HG02678 (cell line): ENCODE results near the gene TRMT61A.

Source experiments
- ATAC-seq: cut with Tn5 transposase; IDR thresholded peaks from one replicate; pipeline ENCODE4 v1.9.1; 2021; ENCODE audit warnings: mild to moderate bottlenecking, moderate library complexity; ENCODE audit not compliant: unreplicated experiment

The TRMT61A gene

DNA sequence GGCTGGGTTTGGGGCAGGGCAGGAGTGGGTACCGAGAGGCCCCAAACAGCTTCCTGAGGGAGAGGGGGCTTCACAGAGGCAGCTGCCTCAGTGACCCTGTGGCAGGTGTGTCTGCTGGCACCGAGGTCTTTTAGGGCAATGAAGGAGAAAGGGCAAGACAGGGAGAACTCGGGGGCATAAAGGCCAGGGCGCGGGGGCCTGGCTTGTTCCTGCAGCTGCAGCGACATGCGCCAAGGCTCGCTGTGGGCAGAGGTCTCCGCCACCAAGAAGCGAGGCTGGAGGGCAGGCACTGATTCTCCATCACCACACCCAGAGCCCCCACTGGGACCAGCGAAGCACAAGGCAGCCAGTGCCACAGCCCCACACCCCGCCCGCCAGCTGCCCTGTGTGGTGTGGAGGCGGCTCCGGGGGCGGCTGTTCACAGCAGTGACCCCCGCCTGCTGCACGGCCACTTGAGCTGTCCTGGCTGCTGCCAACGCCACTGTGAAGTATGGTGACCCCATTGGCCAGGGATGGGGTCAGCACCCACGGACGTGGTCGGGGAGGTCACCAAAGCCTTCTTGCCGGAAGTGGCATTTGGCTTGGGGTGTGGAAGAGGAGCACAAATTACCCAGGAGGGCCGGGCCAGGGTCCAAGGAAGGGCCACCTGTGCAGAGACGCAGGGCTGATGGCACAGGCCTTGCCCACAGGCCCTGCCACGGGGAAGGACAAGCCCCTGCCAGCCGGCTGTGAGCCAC, 17.1 kb downstream of the TRMT61A start:
- no peak for ATAC-seq

DNA sequence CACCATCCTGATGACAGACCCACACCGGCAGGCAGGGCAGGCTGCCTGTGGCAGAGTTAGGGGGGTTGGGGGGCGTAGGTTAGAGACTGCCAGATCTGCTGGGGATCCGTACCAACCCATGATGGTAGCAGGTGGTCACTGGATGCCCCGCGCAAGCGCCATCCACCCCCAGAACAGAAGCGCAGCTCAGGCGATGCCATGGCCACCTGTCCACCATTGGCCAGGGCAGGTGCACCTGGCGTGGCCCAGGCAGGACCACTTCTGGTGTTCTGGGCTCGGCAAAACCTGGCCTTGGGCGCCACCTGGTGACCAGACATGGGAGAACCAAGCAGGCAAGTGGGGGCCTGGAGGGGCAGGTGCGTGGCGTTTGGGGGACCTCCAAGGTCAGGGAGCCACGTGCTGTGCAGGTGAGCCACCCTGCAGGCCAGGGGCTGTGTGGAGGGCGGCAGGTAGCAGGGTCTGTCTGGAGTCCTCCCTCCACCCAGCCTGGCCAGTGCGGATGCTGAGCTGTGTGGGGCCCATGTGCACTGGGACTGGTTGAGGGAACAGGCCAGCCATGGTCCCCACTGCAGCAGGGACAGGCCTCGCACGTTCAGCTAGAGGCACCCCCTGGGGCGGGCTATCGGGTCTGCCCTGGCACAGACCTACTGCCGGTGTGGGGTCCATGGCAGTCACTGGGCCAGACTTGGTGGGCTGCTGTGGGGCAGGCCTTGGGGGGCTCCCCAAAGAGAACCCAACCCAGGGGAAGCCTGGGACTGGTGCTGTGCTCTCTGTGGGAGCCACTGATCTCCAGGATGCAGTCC, 17.9 kb downstream of the TRMT61A start:
- ATAC-seq, result no peak

GRCh38 chr14:103547455-103547940, 18.5 kb downstream of the TRMT61A start:
- ATAC-seq, result no peak

DNA sequence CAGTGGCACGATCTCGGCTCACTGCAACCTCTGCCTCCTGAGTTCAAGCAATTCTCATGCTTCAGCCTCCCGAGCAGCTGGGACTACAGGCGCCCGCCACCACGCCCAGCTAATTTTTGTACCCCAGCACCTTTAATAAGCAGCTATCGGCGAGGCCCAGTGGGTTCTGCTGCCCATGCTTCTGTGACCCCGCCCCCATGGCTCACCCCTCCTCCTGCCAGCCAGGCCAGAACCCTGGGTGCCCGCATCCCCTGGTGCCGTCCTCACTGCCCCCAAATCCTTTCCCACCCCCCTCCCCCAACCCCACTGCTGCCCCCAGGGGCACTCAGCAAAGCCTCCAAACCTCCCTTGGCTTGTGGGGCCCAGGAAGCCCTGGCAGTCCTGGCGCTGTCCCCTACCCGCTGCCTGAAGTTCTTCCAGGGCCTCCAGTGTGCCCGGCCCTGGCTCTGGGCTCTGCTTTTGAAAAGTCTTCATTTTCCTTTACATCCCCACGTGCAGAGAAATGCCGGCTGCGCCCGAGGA, 19.0 kb downstream of the TRMT61A start:
- no peak for ATAC-seq

DNA sequence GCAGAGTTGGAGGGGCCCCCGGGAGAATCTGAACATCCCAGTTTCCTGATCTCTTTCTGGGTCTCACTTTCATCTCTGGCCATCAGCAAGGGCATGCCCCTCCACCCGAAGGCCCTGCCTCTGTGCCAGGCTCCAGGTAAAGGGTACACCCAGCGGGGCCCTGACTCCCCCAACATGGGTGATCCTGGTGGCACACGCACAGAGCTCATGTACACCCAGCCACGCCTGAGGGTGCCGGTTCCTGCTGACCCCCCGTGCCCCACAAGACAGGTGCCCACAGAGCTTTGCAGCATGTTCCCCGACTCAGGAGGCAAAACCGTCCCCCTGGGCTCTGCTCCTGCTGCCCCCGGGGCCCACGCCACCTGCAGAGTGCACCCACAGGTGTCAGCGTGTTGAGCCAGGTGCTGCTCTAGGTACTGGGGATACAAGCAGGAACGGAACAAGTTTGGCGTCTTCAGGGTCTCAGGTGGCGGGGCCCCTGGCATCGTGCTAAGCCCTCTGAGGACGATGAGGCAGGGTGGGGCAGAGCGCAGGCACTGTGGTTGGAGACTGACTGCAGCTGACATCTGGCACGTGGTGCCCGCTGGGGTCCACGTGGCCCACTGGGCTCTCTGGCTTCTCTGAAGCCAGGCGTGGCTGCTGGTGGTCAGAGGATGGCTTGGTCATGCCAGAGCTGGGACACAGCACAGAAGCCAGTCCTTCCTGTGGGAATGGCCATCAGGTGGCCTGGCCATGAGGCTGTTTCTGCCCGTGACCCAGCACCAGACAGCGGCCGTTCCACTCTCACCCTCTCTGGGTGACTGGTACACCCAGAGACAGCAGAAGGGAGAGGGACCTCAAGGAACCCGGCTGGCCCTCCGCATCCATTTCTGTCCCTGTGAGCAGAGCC, 19.7 kb downstream of the TRMT61A start:
- ATAC-seq, result no peak

GRCh38 chr14:103549361-103550311, 20.6 kb downstream of the TRMT61A start:
- ATAC-seq, result no peak

GRCh38 chr14:103550451-103551337, 21.7 kb downstream of the TRMT61A start:
- no peak for ATAC-seq

DNA sequence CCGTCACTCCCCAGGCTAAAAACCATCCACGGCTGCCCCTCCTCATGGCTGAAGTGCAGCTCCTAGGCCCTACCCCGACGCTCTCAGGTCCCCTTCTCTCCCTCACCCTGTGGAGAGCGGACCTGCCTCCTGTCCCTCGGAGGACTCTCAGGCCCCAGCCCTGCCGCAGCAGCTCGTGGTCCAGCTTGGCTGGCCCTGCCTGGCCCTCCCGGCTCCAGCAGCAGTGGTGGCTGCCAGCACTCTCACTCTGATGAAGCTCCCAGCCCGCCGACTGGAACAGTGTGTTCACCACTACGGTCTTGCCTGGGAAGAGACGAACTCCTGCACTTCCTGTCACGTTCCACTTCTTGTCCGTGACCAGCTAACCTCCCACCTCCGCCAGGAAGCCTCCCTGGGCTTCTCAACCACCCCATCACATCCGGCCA, 22.4 kb downstream of the TRMT61A start:
- ATAC-seq, result no peak

DNA sequence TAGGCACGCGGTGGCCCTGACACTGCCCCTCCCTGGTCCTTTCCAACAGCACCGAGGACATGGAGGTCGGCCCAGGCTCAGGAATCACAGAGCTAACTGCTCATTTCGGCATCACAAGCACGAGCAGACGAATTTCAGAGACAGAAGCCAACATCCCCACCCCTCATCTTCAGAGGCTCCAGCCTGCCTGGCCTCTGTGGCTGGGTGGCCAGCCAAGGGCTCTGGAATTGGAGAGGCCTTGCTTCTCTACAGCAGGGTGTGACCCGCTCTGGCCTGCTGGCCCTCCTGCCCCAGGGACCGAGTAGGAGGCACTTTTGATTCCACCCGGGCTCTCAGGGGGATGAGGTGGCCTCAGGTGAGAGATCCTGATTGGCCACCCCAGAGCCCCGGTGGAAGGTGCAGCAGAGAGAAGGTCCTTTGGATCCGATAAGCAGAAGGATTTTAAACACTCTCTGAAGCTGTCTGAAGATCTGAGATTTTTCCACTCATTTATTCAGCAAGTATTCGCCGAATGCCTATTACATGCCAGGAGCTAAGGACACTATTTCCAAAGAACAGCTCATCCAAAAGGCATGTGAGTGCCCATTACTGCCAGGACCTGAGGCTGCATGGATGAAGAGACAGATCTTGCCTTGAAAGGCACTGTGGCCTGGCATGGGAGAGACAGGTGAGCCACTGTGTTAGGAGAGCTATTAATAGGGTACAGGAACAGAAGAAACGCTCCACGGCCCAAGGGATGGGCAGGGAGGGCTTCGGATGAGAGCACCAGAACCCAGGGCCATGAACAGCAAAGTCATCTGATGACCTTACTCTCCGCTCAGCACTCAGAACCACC, 23.2 kb downstream of the TRMT61A start:
- ATAC-seq, result no peak

- ATAC-seq, result no peak
Measured at GRCh38 chr14:103552846-103553210, 23.8 kb downstream of the TRMT61A start.

DNA sequence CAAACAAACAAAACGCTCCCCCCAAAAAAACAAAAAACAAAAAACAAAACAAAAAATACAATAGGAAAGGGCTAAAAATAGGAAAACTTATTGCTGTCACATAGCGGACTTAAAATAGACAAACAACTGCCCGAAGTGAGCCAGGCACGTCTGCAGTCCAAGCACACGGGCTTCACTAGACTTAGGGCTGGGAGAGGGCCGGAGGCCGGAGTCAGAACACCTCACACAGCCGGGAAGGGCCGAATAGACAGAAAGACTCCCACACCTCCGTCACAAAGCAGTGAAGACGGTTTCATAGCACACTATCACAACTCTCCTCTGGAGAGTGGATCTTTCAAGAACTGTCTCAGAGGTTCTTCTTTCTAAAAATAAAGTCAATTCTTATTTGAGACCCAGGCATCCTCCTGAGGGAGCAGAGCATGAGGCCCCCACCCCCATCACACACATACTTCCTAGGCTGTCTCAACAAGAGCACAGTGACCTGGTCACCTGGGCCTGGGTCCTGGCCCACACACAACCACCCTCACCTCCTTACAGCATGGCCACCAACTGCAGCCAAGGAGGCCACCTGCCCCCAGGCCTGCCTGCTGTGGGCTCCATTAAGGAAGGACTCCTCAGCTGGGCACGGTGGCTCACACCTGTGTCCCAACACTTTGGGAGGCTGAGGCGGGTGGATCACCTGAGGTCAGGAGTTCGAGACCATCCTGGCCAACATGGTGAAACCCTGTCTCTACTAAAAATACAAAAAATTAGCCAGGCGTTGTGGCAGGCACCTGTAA, 26.8 kb downstream of the TRMT61A start:
- no peak for ATAC-seq

DNA sequence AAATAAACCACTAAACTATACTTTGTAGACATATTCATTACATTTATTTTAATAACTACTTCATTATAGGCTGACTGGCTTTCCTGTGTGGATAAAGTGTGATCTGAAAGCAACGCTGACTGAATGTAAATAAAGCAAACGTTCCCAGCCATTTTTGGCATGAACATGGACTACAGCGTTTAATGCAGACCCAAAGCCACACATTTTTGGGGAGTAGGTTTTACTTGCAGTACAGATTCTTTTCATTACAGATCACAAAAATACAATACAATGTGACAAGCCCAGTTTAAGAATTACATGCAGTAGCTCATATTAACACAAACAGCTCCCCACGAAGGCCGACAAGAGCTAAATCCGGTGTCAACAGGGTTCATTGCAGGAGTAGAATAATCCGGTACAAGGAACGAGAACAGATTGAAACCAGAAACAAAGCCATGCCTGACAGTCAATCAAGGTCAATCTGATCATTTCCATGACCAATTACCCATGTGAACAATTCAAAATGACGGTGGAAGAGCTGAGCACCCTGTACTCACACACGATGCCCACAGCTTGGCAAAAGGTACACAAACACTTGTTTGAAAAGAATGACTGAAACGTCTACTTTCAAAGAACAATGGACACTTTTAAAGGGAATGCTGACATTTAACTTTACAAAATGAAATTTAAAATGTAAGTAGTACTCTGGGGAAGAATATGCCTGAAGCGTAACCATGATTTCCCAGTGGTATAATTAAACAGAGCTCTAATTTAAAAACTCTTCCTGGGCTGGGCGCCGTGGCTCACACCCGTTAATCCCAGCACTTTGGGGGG, 28.2 kb downstream of the TRMT61A start:
- no peak for ATAC-seq

- ATAC-seq, result no peak
Measured at GRCh38 chr14:103558071-103558882, 29.3 kb downstream of the TRMT61A start.

DNA sequence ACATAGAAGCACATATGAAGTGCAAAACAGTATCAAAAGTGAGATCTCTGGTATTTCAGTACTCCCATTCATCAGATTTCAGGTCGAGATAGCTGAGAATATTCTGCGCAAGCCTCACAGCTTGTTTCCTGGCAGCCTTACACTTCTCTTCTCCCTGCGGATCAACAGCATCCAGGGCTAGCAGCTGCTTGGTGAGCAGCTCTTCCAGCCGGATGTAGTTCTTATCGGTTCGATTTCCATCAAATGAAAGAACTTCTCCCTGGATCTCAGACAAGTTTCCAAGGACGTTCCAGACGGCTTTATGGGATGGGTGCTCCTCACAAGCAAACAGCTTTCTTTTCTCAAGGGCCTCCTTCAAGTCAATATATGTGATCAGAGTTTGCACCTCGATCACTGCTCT, 30.8 kb downstream of the TRMT61A start:
- ATAC-seq, result no peak

DNA sequence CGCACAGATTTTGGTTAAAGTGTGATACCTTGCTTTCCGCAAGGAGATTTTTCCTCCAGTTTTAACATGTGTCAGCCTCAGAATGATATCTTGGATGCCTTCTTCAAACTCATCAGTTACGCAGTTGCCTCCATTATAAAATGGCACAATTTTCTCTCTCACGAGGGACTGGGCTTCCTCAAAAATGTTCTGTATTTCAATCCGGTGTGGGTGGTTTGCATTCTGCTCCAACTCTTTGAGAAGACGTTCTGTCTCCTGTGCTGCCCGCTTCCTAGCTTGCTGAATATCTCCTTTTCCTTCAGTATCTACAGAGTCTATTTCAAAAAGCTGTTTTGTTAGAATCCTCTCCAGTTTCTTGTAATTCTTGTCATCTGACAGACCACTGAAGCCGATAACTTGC, 31.7 kb downstream of the TRMT61A start:
- ATAC-seq, result no peak
